Cardiac muscle cell (in vitro differentiated cells and primary cell): Measurements from ENCODE around the gene TK1. TPM values are rescaled to one million over a fixed set of nuclear protein-coding genes. Genes with fewer than 3 reads are reported as not detected.

Source experiments
- DNase-seq, 2 donors: peaks; one replicate each; pipeline versions ENCODE4 v3.0.0 to v3.0.0-alpha.2; 2010 to 2017; ENCODE audit warnings: low read depth in 1 of 2, low spot score in 1 of 2
- H3K27ac ChIP-seq: fragments of 200-600 bp; sonication (generic); 2 replicates; pipeline ENCODE4 v1.5.1; 2016
- H3K27me3 ChIP-seq: fragments of 200-600 bp; sonication (generic); 2 replicates; pipeline ENCODE4 v1.6.0; 2016; ENCODE audit warnings: control low read depth
- H3K36me3 ChIP-seq: fragments of 200-600 bp; sonication (generic); 2 replicates; pipeline ENCODE4 v1.5.1; 2016; ENCODE audit warnings: control low read depth
- H3K4me1 ChIP-seq: fragments of 200-600 bp; sonication (generic); 2 replicates; pipeline ENCODE4 v1.8.1; 2017; ENCODE audit warnings: low read depth, mild to moderate bottlenecking, mixed run types
- H3K4me3 ChIP-seq: fragments of 200-600 bp; sonication (generic); 2 replicates; pipeline ENCODE4 v1.5.1; 2016; ENCODE audit warnings: mild to moderate bottlenecking
- H3K9me3 ChIP-seq: fragments of 200-600 bp; sonication (generic); 2 replicates; pipeline ENCODE4 v1.5.1; 2017; ENCODE audit warnings: low read depth, mild to moderate bottlenecking, control low read depth
- polyA plus RNA-seq: library from polyadenylated mRNA; unstranded; fragments of >200 nt; fragmentation: Nextera tagmentation; extraction: Ambion mirVana; gene quantifications from 2 replicates; pipeline ENCODE4 v1.2.1, GENCODE V29; 2016
- total RNA-seq: library from RNA; depleted of rRNA; stranded (reverse); fragments of >200 nt; gene quantifications from 2 replicates; pipeline ENCODE4 v1.2.3, GENCODE V29; 2016
- TF ChIP-seq, protein P1 (sequence below): IDR thresholded peaks from 2 replicates; pipeline ENCODE4 v1.5.1; 2012; ENCODE audit warnings: low read depth, mild to moderate bottlenecking, low read length

TK1 gene
- total and polyA plus RNA-seq, 2 experiments from 2014 or later: 21.1 to 57.5 TPM

DNA sequence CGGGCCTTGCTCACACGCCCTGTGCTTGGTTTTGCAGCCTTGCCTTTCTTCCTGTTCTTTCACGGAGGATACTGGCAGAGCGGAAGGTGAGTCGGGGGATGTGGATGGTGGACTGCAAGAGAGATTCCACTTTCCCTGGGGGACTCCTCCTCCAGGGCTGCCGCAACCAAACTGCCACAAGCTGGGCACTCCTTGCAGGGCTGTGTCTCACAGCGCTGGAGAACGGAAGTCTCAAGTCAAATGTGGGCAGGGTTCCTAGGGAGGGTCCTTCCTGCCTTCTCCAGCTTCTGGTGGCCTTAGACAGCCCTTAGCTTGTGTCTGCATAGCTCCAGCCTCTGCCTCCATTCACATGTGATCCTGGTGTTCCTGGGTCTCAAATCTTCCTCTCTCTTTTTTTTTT lies 15.8 kb upstream of the TK1 start:
- H3K4me1 ChIP-seq: no peaks in the 10 kb centered on the region
- H3K9me3 ChIP-seq: no peaks in the 10 kb centered on the region
- TF ChIP-seq, protein P1, sequence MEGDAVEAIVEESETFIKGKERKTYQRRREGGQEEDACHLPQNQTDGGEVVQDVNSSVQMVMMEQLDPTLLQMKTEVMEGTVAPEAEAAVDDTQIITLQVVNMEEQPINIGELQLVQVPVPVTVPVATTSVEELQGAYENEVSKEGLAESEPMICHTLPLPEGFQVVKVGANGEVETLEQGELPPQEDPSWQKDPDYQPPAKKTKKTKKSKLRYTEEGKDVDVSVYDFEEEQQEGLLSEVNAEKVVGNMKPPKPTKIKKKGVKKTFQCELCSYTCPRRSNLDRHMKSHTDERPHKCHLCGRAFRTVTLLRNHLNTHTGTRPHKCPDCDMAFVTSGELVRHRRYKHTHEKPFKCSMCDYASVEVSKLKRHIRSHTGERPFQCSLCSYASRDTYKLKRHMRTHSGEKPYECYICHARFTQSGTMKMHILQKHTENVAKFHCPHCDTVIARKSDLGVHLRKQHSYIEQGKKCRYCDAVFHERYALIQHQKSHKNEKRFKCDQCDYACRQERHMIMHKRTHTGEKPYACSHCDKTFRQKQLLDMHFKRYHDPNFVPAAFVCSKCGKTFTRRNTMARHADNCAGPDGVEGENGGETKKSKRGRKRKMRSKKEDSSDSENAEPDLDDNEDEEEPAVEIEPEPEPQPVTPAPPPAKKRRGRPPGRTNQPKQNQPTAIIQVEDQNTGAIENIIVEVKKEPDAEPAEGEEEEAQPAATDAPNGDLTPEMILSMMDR: no peak
- H3K27ac ChIP-seq: no peak overlapping the region
- H3K36me3 ChIP-seq: peaks cover 4% of the 10 kb centered on the region
- no peak for DNase-seq
- H3K4me3 ChIP-seq: no peak overlapping the region
- H3K27me3 ChIP-seq: no peaks in the 10 kb centered on the region

DNA sequence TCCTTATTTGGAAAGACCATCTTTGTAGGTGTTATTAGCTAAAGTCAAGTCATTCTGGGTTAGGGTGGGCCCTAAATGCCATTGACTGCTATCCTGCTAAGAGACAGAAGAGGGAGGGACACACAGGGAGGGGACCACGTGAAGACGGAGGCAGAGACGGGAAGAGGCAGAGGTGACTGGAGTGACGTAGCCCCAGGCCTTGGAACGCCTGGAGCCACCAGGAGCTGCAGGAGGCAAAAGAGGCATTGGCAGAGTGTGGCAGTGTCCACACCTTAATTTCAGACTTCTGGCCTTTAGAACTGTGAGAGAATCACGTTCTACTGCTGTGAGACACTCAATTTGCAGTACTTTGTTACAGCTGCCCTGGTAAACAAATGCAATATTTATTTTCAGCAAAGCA lies 13.6 kb upstream of the TK1 start:
- H3K9me3 ChIP-seq: no peaks in the 10 kb centered on the region
- TF ChIP-seq, protein P1: no peak

DNA sequence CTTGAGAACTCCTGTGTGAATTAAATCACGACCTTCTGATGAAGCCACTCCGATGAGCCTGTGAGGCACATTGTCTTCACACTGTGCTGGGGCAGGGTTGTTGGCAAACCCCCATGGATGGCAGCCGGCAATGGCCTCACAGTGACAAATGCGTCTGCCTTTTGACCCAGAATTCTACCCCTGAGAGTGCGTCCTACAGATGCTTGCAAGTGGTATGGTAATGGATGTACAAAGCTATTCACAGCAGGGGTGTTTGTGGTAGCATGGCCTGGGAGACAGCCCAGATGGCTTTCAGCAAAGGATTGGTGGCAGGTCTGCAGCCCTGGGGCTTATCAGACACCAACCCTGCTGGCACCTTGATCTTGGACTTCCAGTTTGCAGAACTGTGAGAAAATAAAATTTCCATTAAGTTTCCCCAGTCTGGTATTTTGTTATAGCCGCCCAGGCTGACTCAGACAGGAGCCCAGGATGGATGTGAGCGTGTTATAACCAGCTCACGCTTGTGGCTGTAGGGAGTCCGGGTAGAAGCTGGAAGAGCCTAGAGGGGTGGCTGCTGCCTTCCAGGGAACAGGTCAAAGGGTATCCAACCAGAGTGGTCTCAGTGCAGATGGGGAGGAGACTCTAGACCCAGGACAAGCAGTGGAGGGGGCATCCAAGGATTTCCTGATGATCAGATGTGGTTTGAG lies 10.4 kb upstream of the TK1 start:
- Histone ChIP-seq H3K4me1 (no peaks in the 10 kb centered on the region), H3K36me3 (peaks cover 7% of the 10 kb centered on the region), H3K27me3 (no peaks in the 10 kb centered on the region), H3K27ac (no peak overlapping the region), H3K9me3 (no peaks in the 10 kb centered on the region), H3K4me3 (no peak overlapping the region)
- TF ChIP-seq, protein P1: no peak
- no peak for DNase-seq

More for the DNA sequence above, 13.6 kb upstream of the TK1 start:
- Histone ChIP-seq H3K27ac (no peak overlapping the region), H3K4me1 (no peaks in the 10 kb centered on the region), H3K36me3 (peaks cover 4% of the 10 kb centered on the region), H3K27me3 (no peaks in the 10 kb centered on the region), H3K4me3 (no peak overlapping the region)
- no peak for DNase-seq

DNA sequence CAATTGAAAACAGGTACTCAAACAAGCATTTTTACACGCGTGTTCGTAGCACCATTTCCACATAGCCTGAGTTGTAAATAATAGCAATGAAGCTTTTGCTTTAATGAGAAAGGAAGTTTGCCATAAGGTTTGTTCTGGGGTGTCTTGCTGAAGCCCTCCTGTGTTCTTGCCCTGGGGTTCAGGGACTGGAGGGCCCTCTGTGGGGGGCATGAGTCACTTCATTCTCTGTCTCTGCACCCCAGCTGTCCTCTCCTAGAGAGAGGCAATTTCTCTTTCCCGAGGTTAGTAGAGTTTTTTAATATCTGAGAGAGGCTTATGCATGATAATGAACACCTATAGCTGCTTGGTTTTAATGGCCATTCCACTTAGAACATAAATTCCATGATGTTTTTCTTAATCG lies 9.9 kb upstream of the TK1 start:
- no peak overlapping the region for H3K27ac ChIP-seq
- H3K4me3 ChIP-seq: no peak overlapping the region
- H3K9me3 ChIP-seq: no peaks in the 10 kb centered on the region
- no peak for DNase-seq
- no peaks in the 10 kb centered on the region for H3K27me3 ChIP-seq
- TF ChIP-seq, protein P1: no peak
- H3K4me1 ChIP-seq: no peaks in the 10 kb centered on the region
- peaks cover 7% of the 10 kb centered on the region for H3K36me3 ChIP-seq

DNA sequence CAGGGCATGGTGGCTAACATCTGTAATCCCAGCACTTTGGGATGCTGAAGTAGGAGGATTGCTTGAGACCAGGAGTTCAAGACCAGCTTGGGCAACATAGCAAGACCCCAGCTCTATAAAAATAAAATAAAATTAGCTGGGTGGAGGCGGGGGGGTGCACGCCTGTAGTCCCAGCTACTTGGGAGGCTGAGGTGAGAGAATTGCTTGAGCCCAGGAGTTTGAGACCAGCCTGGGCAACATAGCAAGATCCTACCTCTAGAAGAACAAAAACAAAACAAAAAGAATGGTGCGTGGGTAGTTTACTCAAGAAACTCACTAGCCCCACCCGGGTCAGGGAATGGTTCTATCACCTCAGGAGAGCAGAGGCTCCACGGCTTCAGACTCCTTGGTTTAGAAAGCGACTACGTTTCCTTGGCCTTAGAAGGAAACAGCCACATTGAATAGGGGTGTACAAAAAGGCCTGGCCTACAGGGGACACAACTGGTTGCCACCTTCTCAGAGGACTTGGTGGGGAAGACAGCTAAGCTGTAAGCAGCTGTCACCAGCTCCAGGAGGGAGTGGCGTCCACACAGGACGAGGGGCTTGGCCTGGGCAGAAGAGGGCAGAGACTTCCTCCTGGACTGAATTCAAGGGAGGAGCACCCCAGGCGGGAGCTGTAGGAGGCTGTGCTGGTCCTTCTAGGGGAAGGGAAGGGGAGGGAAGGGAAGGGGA lies 716 bp downstream of the TK1 start:
- peak overlapping the region; percentile 47 for H3K4me3 ChIP-seq
- peaks cover 6% of the 10 kb centered on the region for H3K4me1 ChIP-seq
- no peaks in the 10 kb centered on the region for H3K9me3 ChIP-seq
- no peaks in the 10 kb centered on the region for H3K27me3 ChIP-seq
- no peak for DNase-seq
- TF ChIP-seq, protein P1: no peak
- no peak overlapping the region for H3K27ac ChIP-seq
- no peaks in the 10 kb centered on the region for H3K36me3 ChIP-seq
